Vein endothelial cell (primary cell): ENCODE data around the gene TMEM242. TPM values are rescaled to one million over a fixed set of nuclear protein-coding genes. Genes with fewer than 3 reads are reported as not detected.

Source experiments
- total RNA-seq: library from RNA; depleted of rRNA; stranded (reverse); fragments of >200 nt; gene quantifications from 2 replicates; pipeline ENCODE4 v1.2.3, GENCODE V29; 2012

Gene TMEM242
- 5.6 and 7.1 TPM in 2 replicates for total RNA-seq

GRCh38 chr6:157323255-157323965 is at the start of gene TMEM242:
Gene TMEM242, minus strand, starts transcription at chr6:157323519. Its CDS starts 20 bp downstream, at chr6:157323499.

Other genes with a start within 250 kb of the TMEM242 start
- gene ZDHHC14, start 57.7 kb upstream of the TMEM242 start, total RNA-seq, result 20.0 and 25.2 TPM in 2 replicates